GM19395 (cell line): ENCODE measurements around the gene DHRS3.

Experiments
- ATAC-seq: cut with Tn5 transposase; IDR thresholded peaks from one replicate; pipeline ENCODE4 v1.9.1; 2021; ENCODE audit warnings: mild to moderate bottlenecking, moderate library complexity; ENCODE audit not compliant: unreplicated experiment

Gene DHRS3

GRCh38 chr1:12599657-12600056 is 18.4 kb downstream of the DHRS3 start:
- no peak for ATAC-seq

GRCh38 chr1:12598974-12599373 is 19.0 kb downstream of the DHRS3 start:
- ATAC-seq, result no peak

GRCh38 chr1:12597792-12598191 is 20.2 kb downstream of the DHRS3 start:
- no peak for ATAC-seq

GRCh38 chr1:12596007-12596821 is 21.8 kb downstream of the DHRS3 start:
- ATAC-seq, result peak; percentile 70

GRCh38 chr1:12595757-12596006 is 22.3 kb downstream of the DHRS3 start:
- no peak for ATAC-seq

- ATAC-seq, result no peak
Observed at GRCh38 chr1:12594966-12595756, 22.8 kb downstream of the DHRS3 start.

GRCh38 chr1:12594490-12594889 is 23.5 kb downstream of the DHRS3 start:
- ATAC-seq, result no peak

GRCh38 chr1:12593621-12594066 is 24.4 kb downstream of the DHRS3 start:
- no peak for ATAC-seq

- no peak for ATAC-seq
Observed at GRCh38 chr1:12592496-12592895, 25.5 kb downstream of the DHRS3 start.

- no peak for ATAC-seq
Observed at GRCh38 chr1:12591267-12591938, 26.6 kb downstream of the DHRS3 start.

GRCh38 chr1:12588695-12589094 is 29.3 kb downstream of the DHRS3 start:
- ATAC-seq, result no peak

GRCh38 chr1:12587981-12588640 is 29.9 kb downstream of the DHRS3 start:
- ATAC-seq, result no peak

- ATAC-seq, result no peak
Observed at GRCh38 chr1:12585951-12586942, 31.8 kb downstream of the DHRS3 start.

- no peak for ATAC-seq
Observed at GRCh38 chr1:12585536-12585935, 32.5 kb downstream of the DHRS3 start.

GRCh38 chr1:12584900-12585525 is 33.0 kb downstream of the DHRS3 start:
- ATAC-seq, result no peak

- no peak for ATAC-seq
Observed at GRCh38 chr1:12583484-12583883, 34.5 kb downstream of the DHRS3 start.

GRCh38 chr1:12582649-12583048 is 35.4 kb downstream of the DHRS3 start:
- ATAC-seq, result no peak

GRCh38 chr1:12581179-12581578 is 36.8 kb downstream of the DHRS3 start:
- ATAC-seq, result no peak

GRCh38 chr1:12580054-12580887 is 37.7 kb downstream of the DHRS3 start:
- no peak for ATAC-seq
